OCI-LY3 (cell line): Measurements from ENCODE around the gene SYT1.

Experiments used
- H2AFZ ChIP-seq: fragments of 200-600, 300-600 bp; shearing (Covaris generic); 2 replicates; pipeline ENCODE4 v1.6.0; 2014; ENCODE audit warnings: antibody characterized with exemption, low read depth, low read length
- H3K27ac ChIP-seq: fragments of 200-600, 300-600 bp; sonication (generic); 2 replicates; pipeline ENCODE4 v1.5.1; 2014; ENCODE audit warnings: mild to moderate bottlenecking, low read length, moderate library complexity, mixed read lengths
- H3K27me3 ChIP-seq: fragments of 200-600, 300-600 bp; sonication (generic); 2 replicates; pipeline ENCODE4 v1.6.1; 2014; ENCODE audit warnings: low read depth, low read length, mixed read lengths
- H3K36me3 ChIP-seq: fragments of 200-600, 300-600 bp; sonication (generic); replicated peaks from 2 replicates; pipeline ENCODE3; 2014; ENCODE audit warnings: low read depth, low read length, mixed read lengths
- H3K4me1 ChIP-seq: fragments of 300-600, 200-600 bp; sonication (generic); 2 replicates; pipeline ENCODE4 v1.6.1; 2014; ENCODE audit warnings: low read length, mixed read lengths
- H3K4me2 ChIP-seq: fragments of 200-600, 300-600 bp; sonication (generic); 2 replicates; pipeline ENCODE4 v1.6.1; 2014; ENCODE audit warnings: low read length, mixed read lengths
- H3K4me3 ChIP-seq: fragments of 300-600, 200-600 bp; sonication (generic); 2 replicates; pipeline ENCODE4 v1.5.1; 2014; ENCODE audit warnings: antibody characterized with exemption, mild to moderate bottlenecking, low read length, moderate library complexity
- H3K79me2 ChIP-seq: fragments of 300-600, 200-600 bp; shearing (Covaris generic); 2 replicates; pipeline ENCODE4 v1.6.1; 2014; ENCODE audit warnings: mild to moderate bottlenecking, low read length, mixed read lengths
- H3K9ac ChIP-seq: fragments of 300-600, 200-600 bp; shearing (Covaris generic); 2 replicates; pipeline ENCODE4 v1.6.0; 2014; ENCODE audit warnings: mild to moderate bottlenecking, low read length, moderate library complexity
- H3K9me3 ChIP-seq: fragments of 200-600, 300-600 bp; shearing (Covaris generic); 2 replicates; pipeline ENCODE4 v1.6.1; 2014; ENCODE audit warnings: low read length, mixed read lengths; ENCODE audit not compliant: insufficient read depth
- H4K20me1 ChIP-seq: fragments of 200-600, 300-600 bp; sonication (generic); 2 replicates; pipeline ENCODE4 v1.6.1; 2016; ENCODE audit warnings: low read length, mixed read lengths; ENCODE audit not compliant: insufficient read depth
- CTCF ChIP-seq: fragments of 200-600, 300-600 bp; sonication (generic); IDR thresholded peaks from 2 replicates; pipeline ENCODE4 v1.5.1; 2014; ENCODE audit warnings: antibody characterized with exemption, low read length, low read depth
- EZH2phosphoT487 ChIP-seq: fragments of 200-600 bp; shearing (Covaris generic); IDR thresholded peaks from 2 replicates; pipeline ENCODE4 v1.6.1; 2018; ENCODE audit warnings: antibody characterized with exemption, mixed run types, low read depth

The SYT1 gene

DNA sequence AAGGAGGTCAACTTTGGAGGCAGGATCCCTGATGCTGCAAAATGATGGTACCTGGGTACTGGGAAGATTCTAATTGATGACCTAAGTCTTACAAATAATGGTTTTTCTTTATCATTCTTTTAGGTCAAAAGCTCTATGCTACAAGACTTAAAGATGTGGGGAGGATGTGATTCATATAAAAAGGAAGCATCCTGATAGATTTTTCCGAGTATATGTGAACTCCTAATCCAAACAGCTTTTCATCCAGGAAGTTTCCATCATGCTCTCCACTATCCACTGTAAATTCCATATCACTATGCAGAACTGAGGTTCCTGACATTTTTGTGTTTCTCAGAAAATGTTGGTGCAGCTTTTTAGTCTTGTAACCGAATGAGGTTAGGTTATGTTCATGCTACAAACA lies 533.0 kb downstream of the SYT1 start:
- TF ChIP-seq EZH2phosphoT487 (no peak), CTCF (no peak)
- Histone ChIP-seq H3K36me3 (no peaks in the 10 kb centered on the region), H3K9me3 (no peaks in the 10 kb centered on the region), H3K27me3 (no peaks in the 10 kb centered on the region), H3K9ac (no peak overlapping the region), H3K4me2 (no peak overlapping the region), H3K79me2 (no peaks in the 10 kb centered on the region), H3K4me1 (no peaks in the 10 kb centered on the region), H4K20me1 (no peaks in the 10 kb centered on the region), H3K4me3 (no peak overlapping the region), H3K27ac (no peak overlapping the region), H2AFZ (no peak overlapping the region)

GRCh38 chr12:79400481-79400880 lies 535.9 kb downstream of the SYT1 start:
- no peak overlapping the region for H2AFZ ChIP-seq

GRCh38 chr12:79402606-79403005 lies 538.0 kb downstream of the SYT1 start:
- no peaks in the 10 kb centered on the region for H3K4me1 ChIP-seq
- H3K9ac ChIP-seq, result no peak overlapping the region
- H3K79me2 ChIP-seq, result no peaks in the 10 kb centered on the region
- no peaks in the 10 kb centered on the region for H3K9me3 ChIP-seq
- no peaks in the 10 kb centered on the region for H3K36me3 ChIP-seq
- no peak overlapping the region for H3K4me3 ChIP-seq
- no peaks in the 10 kb centered on the region for H3K27me3 ChIP-seq
- H3K27ac ChIP-seq, result no peak overlapping the region
- no peak for TF ChIP-seq EZH2phosphoT487
- no peak for TF ChIP-seq CTCF
- H3K4me2 ChIP-seq, result no peak overlapping the region
- H2AFZ ChIP-seq, result no peak overlapping the region
- H4K20me1 ChIP-seq, result no peaks in the 10 kb centered on the region

More at GRCh38 chr12:79400481-79400880, 535.9 kb downstream of the SYT1 start:
- no peaks in the 10 kb centered on the region for H4K20me1 ChIP-seq
- no peak overlapping the region for H3K9ac ChIP-seq
- H3K79me2 ChIP-seq, result no peaks in the 10 kb centered on the region
- H3K4me3 ChIP-seq, result no peak overlapping the region
- H3K27me3 ChIP-seq, result no peaks in the 10 kb centered on the region
- no peak overlapping the region for H3K4me2 ChIP-seq
- no peaks in the 10 kb centered on the region for H3K4me1 ChIP-seq
- TF ChIP-seq CTCF, result no peak
- TF ChIP-seq EZH2phosphoT487, result no peak
- no peak overlapping the region for H3K27ac ChIP-seq
- H3K36me3 ChIP-seq, result no peaks in the 10 kb centered on the region
- H3K9me3 ChIP-seq, result no peaks in the 10 kb centered on the region

DNA sequence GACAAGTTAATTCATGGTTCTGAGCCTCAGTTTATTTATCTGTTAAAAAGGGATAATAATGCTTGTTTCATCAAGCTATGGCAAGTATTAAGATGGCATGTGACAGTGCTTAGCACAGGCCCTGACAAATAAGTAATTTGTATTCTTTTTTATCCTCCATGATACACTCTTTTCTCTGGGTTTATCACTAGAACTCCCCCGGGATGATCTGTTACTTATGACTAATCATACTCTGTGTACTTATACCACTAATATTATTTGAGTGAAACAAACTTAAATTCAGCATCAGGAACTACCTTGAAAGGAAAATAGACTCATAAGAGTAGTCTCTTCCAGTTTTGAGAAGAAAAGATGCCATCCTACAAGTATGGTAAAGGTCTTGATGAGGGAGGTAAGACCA lies 542.4 kb downstream of the SYT1 start:
- Histone ChIP-seq H3K9ac (no peak overlapping the region), H3K27me3 (no peaks in the 10 kb centered on the region), H3K4me1 (peaks cover 6% of the 10 kb centered on the region), H4K20me1 (no peaks in the 10 kb centered on the region), H2AFZ (no peak overlapping the region), H3K4me3 (no peak overlapping the region), H3K9me3 (no peaks in the 10 kb centered on the region), H3K4me2 (no peak overlapping the region), H3K79me2 (no peaks in the 10 kb centered on the region), H3K27ac (no peak overlapping the region), H3K36me3 (no peaks in the 10 kb centered on the region)
- TF ChIP-seq EZH2phosphoT487 (no peak), CTCF (no peak)
